ACHN (cell line): Measurements from ENCODE around the gene PAPSS2.

Source experiments
- DNase-seq: peaks from one replicate; pipeline ENCODE4 v3.0.0-alpha.2; 2015
- in situ Hi-C: cut with HindIII; loops from 2 replicates; pipeline ENCODE4 v1.10.0; 2017; ENCODE audit warnings: low sequenced_read_pairs, low pct_ligation_motif_present, low pct_unique_long_range_greater_than_20kb

PAPSS2 gene

DNA sequence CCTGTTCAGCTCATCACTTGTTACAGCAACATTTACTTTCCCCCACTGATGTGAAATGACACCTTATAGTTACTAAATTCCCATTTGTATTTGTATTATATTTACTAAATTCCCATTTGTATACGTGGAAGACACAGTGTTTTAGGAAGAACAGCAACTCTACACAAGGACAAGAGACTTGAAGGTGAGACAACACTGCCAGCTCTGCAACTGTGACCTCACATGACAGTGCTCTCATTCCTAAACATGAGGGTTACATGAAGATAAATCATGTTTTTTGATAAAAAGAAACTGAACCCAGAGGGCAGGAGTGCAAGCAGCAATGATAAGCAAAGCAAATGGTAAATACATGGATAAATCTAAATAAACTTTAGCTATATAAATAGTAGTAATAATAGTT is 98.0 kb downstream of the PAPSS2 start:
- in situ Hi-C loops = loop anchor here (25.0 kb wide), 1 partner anchor 95 kb away; the partner anchor contains the start of gene PAPSS2
- DNase-seq = no peak

DNA sequence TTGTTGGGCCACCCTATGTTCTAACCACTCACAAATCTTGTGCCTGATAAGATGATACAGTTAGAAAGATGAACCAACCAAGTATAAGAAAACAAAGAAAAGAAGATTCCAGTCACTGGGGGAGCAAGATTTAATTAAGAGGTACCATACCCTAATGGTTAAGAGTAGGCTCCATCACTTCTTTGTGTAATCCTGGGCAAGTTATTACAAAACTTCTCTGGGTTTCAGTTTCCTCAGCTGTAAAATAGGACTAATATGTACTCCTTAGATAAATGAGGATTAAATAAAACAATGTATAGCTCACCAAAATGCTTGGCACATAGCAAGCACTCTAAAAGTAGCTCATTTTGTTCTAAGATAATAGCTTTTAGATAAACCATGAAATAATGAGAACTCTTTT is 99.9 kb downstream of the PAPSS2 start:
- DNase-seq = no peak
- in situ Hi-C loops = loop anchor here (25.0 kb wide), 1 partner anchor 97 kb away; the partner anchor contains the start of gene PAPSS2

DNA sequence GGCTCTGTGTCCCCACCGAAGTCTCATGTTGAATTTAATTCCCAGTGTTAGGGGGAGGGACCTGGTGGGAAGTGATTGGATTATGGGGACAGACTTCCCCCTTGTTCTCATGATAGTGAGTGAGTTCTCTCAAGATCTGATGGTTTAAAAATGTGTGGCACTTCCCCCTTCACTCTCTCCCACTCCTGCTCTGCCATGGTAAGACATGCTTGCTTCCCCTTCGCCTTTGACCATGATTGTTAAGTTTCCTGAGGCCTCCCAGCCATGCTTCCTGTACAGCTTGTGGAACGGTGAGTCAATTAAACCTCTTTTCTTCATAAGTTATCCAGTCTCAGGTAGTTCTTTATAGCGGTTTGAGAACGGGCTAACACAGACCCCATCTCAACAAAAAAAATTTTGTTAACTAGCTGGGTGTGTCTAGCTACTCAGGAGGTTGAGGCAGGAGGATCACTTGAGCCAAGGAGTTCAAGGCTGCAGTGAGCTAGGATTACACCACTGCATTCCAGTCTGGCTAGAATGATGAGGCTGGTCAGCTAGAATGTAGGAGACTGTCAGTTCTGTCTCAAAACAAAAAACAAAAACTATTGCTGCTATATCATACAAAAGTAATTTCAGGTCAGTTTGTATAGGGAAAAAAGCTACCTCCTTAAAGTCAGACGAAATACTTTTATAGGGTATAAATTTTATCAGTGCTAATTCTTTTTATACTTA is 100.7 kb downstream of the PAPSS2 start:
- in situ Hi-C loops = loop anchor here (25.0 kb wide), 1 partner anchor 98 kb away; the partner anchor contains the start of gene PAPSS2
- no peak for DNase-seq

DNA sequence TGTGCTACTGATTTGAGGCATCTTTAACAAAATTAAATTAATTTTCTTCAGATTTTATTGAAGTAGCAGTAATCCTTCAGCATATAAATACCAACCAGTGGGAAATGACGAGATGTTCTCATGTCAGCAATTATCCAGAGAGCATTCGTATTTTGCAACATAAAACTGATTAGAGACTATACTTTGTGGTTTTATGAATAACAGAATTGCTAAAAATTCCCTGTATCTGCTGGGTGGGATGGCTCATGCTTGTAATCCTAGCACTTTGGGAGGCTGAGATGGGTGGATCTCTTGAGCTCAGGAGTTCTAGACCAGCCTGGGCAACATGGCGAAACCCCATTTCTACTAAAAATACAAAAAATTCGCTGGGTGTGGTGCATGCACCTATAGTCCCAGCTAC is 101.5 kb downstream of the PAPSS2 start:
- in situ Hi-C loops = loop anchor here (25.0 kb wide), 1 partner anchor 99 kb away; the partner anchor contains the start of gene PAPSS2
- no peak for DNase-seq

DNA sequence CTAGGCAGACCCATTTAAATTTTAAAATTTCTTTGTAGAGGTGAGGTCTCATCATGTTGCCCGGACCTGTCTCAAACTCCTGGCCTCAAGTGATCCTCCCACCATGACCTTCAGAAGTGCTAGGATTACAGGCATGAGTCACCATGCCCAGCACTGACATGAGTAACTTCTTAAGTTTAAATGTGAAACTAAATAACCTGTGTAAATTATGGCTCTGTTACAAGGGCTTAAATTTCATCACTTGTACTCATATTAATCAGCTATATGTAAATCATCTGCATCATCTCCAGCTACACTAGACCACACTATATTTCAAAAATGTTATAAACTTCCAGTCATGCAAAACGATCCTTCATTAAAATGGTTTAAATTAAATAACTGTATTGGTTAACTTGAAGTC is 102.2 kb downstream of the PAPSS2 start:
- DNase-seq = peak; percentile 65
- in situ Hi-C loops = loop anchor here (25.0 kb wide), 1 partner anchor 100 kb away; the partner anchor contains the start of gene PAPSS2

DNA sequence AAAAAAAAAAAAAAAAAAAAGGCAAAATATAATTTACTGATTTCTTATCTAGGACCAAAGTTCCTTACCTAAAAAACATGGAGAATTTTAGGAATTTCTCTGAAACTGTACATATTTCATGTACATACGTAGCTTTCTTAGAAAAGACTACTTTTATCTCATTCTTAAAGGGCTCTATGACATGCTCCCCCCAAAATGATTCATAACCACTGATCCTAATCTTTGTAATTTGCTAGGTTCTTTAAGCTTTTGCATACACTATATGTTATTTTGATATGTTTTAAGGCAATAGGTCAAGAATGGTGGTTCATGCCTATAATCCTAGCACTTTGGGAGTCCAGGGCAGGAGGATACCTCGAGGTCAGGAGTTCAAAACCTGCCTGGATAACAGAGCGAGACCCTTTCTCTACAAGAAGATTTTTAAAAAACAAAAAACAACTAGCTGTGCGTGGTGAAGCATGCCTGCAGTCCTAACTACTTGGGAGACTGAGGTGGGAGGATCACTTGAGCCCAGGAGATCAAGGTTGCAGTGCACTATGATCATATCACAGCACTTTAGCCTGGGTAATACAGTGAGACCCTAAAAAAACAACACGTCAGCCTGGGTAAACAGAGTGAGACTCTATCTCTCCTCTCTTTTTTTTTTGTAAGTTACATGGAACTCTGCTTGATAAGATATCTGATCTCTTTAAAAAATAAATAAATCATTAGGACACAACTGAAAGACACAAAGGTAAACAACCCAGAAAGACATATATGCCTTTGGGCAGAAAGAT is 103.6 kb downstream of the PAPSS2 start:
- in situ Hi-C loops = loop anchor here (25.0 kb wide), 1 partner anchor 101 kb away; the partner anchor contains the start of gene PAPSS2
- DNase-seq = no peak

DNA sequence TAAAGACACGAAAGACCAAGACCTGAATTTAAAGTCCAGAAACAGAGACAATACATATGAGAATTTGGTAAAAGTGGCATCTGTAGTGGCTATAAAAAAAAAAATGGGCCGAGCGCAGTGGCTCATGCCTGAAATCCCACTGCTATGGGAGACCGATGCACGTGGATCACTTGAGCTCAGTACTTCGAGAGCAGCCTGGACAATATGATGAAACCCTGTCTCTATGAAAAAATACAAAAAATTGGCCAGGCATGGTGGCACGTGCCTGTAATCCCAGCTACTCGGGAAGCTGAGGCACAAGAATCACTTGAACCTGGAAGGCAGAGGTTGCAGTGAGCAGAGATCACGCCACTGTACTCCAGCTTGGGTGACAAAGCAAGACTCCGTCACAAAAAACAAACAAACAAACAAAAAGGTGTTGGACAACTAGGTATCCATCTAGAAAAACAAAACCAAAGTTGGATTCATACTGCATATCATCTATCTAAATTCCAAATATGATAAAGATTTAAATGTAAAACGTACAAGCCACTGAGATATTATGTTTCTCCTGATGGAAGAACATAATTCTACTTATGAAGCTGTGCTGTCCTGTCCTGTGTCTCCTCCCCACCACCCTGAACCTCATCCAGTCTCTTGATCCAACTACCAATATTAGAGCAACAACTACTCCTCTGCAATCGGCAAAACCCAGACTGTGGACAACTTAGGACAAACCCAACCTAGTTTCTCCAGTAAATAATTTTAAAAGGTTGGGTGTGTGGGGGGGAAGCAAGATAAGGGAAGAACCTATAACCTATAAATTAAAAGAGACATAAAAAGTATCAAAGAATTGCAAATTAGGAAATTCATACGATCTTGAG is 104.6 kb downstream of the PAPSS2 start:
- in situ Hi-C loops = loop anchor here (25.0 kb wide), 1 partner anchor 102 kb away; the partner anchor contains the start of gene PAPSS2
- DNase-seq = no peak

DNA sequence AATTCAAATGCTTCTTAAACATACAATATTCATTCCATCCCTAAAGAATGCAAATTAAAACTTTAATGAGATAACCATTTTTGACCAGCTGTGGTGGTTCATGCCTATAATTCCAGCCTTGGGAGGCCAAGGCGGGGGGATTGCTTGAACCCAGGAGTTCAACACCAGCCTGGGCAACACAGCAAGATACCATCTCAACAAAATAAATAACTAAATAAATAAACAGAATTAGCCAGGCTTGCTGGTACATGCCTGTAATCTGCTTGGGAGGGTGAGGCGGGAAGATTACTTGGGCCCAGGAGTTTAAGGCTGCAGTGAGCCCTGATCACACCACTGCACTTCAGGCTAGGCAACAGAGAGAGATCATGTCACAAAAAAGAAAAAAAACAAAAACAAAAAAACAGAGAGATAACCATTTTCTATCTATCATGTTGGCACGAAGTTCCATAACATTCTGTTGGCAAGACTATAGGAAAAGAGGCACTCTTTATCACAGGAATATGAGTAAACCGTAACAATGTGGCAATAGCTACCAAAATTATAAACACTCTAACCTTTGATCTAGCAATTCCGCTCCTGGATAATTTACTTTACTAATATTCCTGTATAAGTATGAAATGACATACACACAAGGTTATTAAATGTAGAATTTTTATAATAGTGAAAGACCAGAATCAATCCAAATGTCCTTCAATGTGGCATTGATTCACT is 106.1 kb downstream of the PAPSS2 start:
- DNase-seq = no peak
- in situ Hi-C loops = loop anchor here (25.0 kb wide), 1 partner anchor 104 kb away; the partner anchor contains the start of gene PAPSS2

DNA sequence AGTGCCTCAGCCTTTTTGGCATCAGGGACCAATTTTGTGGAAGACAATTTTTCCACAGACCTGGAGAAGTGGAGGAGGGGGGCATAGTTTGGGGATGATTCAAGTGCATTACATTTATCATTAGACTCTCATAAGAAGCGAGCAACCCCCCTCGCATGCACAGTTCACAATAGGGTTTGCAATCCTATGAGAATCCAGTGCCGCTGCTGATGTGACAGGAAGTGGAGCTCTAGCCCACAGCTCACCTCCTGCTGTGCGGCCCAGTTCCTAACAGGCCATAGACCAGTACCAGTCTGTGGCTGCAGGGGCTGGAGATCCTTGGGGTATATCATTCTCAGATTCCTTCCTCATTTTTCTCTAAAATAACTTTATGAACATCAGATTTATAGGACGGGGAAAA is 107.6 kb downstream of the PAPSS2 start:
- in situ Hi-C loops = loop anchor here (25.0 kb wide), 1 partner anchor 105 kb away; the partner anchor contains the start of gene PAPSS2
- no peak for DNase-seq

DNA sequence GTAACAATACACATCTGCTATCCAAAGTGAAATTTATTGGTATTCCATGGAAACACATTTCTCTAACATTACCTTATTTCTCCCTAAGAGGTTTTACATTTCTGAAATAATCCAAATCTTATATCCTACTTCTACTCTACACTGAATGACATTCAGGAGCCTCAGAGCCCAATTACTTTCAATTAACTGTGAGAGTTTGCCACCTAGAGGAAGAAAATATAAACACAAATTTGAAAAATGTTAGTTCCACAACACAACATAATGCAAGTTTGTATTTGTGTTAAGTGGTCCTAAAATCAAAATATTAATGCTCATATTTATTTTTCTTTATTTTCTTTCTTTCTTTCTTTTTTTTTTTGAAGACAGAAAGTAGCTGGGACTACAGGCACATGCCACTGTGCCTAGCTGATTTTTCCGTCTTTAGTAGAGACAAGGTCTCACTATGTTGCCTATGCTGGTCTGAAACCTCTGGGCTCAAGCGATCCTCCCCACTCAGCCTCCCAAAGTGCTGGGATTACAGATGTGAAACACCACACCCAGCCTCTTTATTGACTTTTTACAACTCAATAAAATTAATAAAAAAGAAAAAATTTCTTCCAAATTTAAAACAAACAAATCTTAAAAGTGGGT is 112.3 kb downstream of the PAPSS2 start:
- in situ Hi-C loops = loop anchor here (25.0 kb wide), 1 partner anchor 110 kb away; the partner anchor contains the start of gene PAPSS2

DNA sequence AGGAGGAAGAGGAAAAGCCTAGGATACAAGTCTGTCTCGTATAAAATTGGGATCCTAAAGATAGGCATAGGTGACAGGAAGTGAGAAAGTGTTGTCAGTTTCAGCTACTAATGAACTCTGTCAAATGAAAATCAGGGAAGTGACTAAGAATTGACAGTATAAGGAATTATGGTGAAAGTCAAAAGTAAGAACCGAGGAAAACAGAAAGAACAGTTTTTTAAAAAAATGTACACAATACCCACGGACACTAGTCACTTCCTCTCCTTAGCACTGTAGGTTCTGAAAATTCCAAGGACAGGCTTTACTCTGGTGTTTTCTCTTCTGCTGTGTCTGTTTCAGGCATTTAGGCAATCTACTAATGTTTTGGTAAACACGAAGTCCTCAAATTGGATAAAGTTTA is 116.1 kb downstream of the PAPSS2 start:
- no peak for DNase-seq
- in situ Hi-C loops = no loop called here

More for the DNA sequence above, 112.3 kb downstream of the PAPSS2 start:
- peak; percentile 57 for DNase-seq

DNA sequence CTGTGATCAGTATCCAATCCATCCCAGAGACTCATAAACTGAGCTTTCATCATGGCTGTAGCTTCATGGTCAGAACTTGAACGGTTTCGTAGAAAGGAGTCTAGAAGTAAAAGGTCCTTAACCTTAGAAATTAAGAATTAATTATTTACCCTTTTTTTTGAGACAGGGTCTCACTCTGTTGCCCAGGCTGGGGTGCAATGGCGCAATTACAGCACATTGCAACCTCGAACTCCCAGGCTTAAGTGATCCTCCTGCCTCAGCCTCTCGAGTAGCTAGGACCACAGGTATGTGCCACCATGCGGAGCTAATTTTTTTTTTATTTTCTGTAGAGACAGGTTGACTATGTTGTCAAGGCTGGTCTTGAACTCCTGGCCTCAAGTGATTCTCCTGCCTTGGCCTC is 116.7 kb downstream of the PAPSS2 start:
- no peak for DNase-seq
- in situ Hi-C loops = no loop called here

DNA sequence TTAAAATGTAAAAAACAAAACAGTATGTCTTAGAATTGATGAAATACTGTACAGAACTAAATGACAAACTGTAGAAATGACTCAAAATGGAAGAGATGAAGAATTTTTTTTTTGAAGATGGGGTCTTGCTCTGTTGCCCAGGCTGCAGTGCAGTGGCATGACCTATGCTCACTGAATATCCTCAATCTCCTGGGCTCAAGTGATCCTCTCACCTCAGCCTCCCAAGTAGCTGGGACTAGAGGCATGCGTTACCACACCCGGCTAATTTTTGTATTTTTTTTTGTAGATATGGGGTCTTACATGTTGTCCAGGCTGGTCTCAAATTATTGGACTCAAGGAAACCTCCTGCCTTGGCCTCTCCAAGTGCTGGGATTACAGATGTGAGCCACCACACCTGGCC is 121.9 kb downstream of the PAPSS2 start:
- in situ Hi-C loops = no loop called here
- no peak for DNase-seq

DNA sequence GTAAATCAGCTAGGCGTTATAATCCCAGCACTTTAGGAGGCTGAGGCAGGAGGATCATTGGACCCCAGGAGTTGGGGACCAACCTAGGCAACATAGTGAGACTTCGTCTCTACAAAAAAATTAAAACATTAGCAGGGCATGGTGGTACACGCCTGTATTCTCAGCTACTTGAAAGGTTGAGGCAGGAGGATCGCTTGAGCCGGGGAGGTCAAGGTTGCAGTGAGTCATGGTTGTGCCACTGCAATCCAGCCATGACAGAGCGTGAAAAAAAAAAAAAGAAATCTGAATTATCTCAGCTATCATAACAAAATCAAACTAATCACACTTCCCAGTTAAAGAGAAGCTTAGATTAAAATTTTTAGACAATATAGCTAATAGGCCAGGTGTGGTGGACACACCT is 123.0 kb downstream of the PAPSS2 start:
- in situ Hi-C loops = no loop called here
- peak; percentile 7 for DNase-seq

DNA sequence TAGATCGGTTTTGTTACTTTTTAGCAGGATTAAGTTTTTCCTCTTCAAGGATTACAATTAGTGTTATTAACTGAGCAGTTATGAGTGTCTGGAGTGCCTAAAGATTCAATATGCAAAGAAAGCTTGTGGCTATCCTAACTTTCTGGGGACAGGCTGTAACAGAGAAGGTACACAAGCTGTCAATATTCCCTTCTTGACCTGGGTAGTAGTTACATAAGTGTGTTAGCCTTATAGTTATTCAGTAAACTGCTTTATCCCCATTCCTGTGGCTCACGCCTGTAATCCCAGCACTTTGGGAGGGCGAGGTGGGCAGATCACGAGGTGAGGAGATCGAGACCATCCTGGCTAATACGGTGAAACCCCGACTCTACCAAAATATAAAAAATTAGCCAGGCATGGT is 126.7 kb downstream of the PAPSS2 start:
- DNase-seq = no peak
- in situ Hi-C loops = no loop called here

DNA sequence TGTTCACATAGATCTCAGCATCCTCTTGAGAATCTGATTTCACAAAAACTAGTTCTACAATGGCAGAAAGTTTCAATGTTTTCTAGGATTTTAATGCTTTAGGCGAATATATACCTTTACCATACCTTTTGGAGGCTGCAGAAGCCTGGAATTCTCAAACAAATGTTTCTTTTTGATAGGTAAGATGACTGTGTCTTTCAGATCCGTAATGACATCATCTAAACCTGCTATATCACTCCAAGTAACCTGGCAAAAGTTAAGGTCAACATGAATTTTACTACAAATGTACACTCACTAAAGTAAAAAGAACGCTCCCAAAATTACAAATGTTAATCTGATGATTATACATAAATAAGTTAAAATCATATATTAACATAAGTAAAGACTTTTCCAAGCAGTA is 130.5 kb downstream of the PAPSS2 start:
- in situ Hi-C loops = no loop called here

DNA sequence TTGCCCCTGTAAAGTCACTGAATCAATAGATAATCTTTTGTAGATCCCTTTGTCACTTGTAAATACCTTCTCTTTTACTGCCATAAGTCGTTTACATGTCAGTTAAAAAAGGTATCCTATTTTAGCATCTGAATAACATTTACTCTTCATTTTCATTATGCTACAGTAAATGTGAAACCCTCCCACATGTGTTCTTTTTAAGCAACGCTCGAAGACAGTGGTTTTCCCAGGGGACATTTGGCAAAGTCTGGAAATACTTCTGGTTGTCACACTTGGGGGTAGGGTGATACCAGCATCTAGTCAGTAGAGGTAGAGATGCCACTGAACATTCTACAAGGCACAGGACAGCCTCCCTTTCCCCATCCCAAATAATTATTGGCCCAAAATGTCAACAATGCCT is 134.6 kb downstream of the PAPSS2 start:
- in situ Hi-C loops = no loop called here
- no peak for DNase-seq

More for the DNA sequence above, 130.5 kb downstream of the PAPSS2 start:
- no peak for DNase-seq
